Hepatocyte (in vitro differentiated cells): ENCODE results near the gene SGSM2.

Experiments
- EZH2 ChIP-seq: fragments of 200-600 bp; sonication (generic); IDR thresholded peaks from 2 replicates; pipeline ENCODE4 v1.6.1; 2016; ENCODE audit warnings: antibody characterized with exemption, mild to moderate bottlenecking, borderline replicate concordance
- TF ChIP-seq, protein P1 (sequence below): fragments of 200-600 bp; sonication (generic); IDR thresholded peaks from 2 replicates; pipeline ENCODE4 v1.5.1; 2016; ENCODE audit warnings: antibody characterized with exemption, mild to moderate bottlenecking; ENCODE audit not compliant: poor library complexity

DNA sequence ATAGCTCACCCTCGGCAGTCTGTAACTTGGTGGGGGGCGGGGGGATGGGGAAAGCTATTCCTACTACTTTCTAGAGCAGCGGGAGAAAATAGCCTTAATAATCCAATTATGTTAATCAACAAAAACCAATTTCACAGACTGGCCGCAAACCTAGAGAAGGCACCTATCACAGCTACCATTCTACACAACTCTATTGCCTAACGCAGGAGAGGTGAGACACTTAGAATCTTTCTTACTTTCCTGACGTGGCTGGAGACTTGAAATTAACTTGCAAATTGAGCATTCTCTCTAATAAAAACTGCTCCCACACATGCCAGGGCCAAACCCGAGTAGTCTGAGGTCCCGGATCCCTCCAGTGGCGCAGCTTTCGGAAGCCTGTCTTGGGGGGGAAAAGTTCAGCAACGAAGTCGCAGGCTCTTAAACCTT, 34.5 kb upstream of the SGSM2 start:
- TF ChIP-seq, protein P1, sequence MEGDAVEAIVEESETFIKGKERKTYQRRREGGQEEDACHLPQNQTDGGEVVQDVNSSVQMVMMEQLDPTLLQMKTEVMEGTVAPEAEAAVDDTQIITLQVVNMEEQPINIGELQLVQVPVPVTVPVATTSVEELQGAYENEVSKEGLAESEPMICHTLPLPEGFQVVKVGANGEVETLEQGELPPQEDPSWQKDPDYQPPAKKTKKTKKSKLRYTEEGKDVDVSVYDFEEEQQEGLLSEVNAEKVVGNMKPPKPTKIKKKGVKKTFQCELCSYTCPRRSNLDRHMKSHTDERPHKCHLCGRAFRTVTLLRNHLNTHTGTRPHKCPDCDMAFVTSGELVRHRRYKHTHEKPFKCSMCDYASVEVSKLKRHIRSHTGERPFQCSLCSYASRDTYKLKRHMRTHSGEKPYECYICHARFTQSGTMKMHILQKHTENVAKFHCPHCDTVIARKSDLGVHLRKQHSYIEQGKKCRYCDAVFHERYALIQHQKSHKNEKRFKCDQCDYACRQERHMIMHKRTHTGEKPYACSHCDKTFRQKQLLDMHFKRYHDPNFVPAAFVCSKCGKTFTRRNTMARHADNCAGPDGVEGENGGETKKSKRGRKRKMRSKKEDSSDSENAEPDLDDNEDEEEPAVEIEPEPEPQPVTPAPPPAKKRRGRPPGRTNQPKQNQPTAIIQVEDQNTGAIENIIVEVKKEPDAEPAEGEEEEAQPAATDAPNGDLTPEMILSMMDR, result no peak
- no peak for TF ChIP-seq EZH2
